Stimulated activated naive B cell treated with anti-CD40 and anti-IgM and Interleukin-4, amounts not matched to agents 10 μg/mL and 1 μg/mL and 100 μg/mL, for 72 hours (primary cell): ENCODE results near the gene CORO2B.

Source experiments
- ATAC-seq, 2 donors: fragments of 150-1000 bp; cut with Tn5 transposase; replicated peaks; 2 replicates each; pipeline ENCODE4 v1.10.0; 2021; ENCODE audit warnings: moderate library complexity in 1 of 2
- DNase-seq: peaks from one replicate; pipeline ENCODE4 v3.0.0; 2021
- H3K27ac Mint-ChIP-seq: one replicate; pipeline ENCODE4 v1.8.0; 2022; ENCODE audit warnings: mild to moderate bottlenecking, mixed read lengths
- H3K27me3 Mint-ChIP-seq, 2 donors: one replicate each; pipeline ENCODE4 v1.8.0; 2022; ENCODE audit warnings: mixed read lengths in 2 of 2
- H3K36me3 Mint-ChIP-seq, 2 donors: one replicate each; pipeline ENCODE4 v1.8.0; 2022; ENCODE audit warnings: mixed read lengths in 2 of 2, mild to moderate bottlenecking in 1 of 2
- H3K4me1 Mint-ChIP-seq, 2 donors: one replicate each; pipeline ENCODE4 v1.8.0; 2022; ENCODE audit warnings: mixed read lengths in 2 of 2, mild to moderate bottlenecking in 1 of 2
- H3K4me3 Mint-ChIP-seq, 2 donors: one replicate each; pipeline ENCODE4 v1.8.0; 2022; ENCODE audit warnings: mild to moderate bottlenecking in 2 of 2, mixed read lengths in 2 of 2, moderate library complexity in 1 of 2
- H3K9me3 Mint-ChIP-seq, 2 donors: one replicate each; pipeline ENCODE4 v1.8.0; 2022; ENCODE audit warnings: mixed read lengths in 2 of 2, mild to moderate bottlenecking in 1 of 2

Gene CORO2B

DNA sequence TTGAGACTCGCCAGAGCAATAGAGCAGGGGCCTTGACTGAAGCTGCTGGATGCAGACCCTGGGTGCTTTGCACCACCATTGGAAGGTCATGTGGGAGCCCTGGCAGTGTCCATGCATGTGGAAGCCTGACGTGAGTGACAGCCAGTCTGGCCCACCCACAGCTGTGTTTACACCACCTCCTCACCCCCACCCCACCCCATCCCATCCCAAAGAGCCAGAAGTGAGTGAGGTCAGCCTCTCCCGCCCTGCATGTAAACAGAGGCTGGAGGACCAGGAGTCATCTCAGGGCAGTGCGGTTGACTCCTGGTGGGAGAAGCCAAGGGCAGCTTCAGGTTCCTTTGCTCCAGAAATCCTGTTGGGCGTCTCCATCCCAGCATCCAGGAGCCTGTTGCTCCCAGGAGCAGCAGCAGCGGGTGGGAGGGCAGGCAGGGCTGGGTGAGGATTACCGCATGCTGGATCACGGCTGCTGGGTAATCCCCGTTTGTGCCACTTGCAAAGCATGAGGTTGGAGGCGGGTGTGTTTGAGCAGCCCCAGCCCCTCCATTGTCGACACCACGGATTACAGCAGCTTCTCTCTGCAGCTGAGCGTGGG, 44.6 kb downstream of the CORO2B start:
- H3K36me3 Mint-ChIP-seq: no peaks in the 10 kb centered on the region
- H3K4me3 Mint-ChIP-seq: no peak overlapping the region
- H3K27me3 Mint-ChIP-seq: peaks cover 0 to 3% of the 10 kb centered on the region in 2 donors
- H3K27ac Mint-ChIP-seq: no peak overlapping the region
- peaks cover 33 to 61% of the 10 kb centered on the region in 2 donors for H3K4me1 Mint-ChIP-seq
- ATAC-seq: no peak
- no peak for DNase-seq
- H3K9me3 Mint-ChIP-seq: no peaks in the 10 kb centered on the region

GRCh38 chr15:68625853-68626252, 47.1 kb downstream of the CORO2B start:
- Mint-ChIP-seq H3K27me3 (peaks cover 0 to 3% of the 10 kb centered on the region in 2 donors), H3K9me3 (no peaks in the 10 kb centered on the region), H3K4me3 (no peak overlapping the region), H3K36me3 (peaks cover 0 to 1% of the 10 kb centered on the region in 2 donors), H3K4me1 (peaks cover 52 to 70% of the 10 kb centered on the region in 2 donors), H3K27ac (no peak overlapping the region)
- DNase-seq (no peak), ATAC-seq (no peak)

GRCh38 chr15:68626283-68626682, 47.5 kb downstream of the CORO2B start:
- DNase-seq (no peak), ATAC-seq (peak; percentile 70)
- Mint-ChIP-seq H3K4me3 (no peak overlapping the region), H3K4me1 (peaks cover 53 to 70% of the 10 kb centered on the region in 2 donors), H3K27ac (peak overlapping the region; percentile 34), H3K27me3 (peaks cover 0 to 3% of the 10 kb centered on the region in 2 donors), H3K9me3 (no peaks in the 10 kb centered on the region), H3K36me3 (peaks cover 0 to 1% of the 10 kb centered on the region in 2 donors)

- no peak for DNase-seq
- H3K4me3 Mint-ChIP-seq: no peak overlapping the region
- H3K27ac Mint-ChIP-seq: no peak overlapping the region
- no peaks in the 10 kb centered on the region for H3K9me3 Mint-ChIP-seq
- ATAC-seq: peak in 1 of 2 donors; percentile 13
- peaks cover 0 to 3% of the 10 kb centered on the region in 2 donors for H3K27me3 Mint-ChIP-seq
- peaks cover 52 to 70% of the 10 kb centered on the region in 2 donors for H3K4me1 Mint-ChIP-seq
- H3K36me3 Mint-ChIP-seq: peaks cover 0 to 1% of the 10 kb centered on the region in 2 donors
Observed at GRCh38 chr15:68626739-68627138, 47.9 kb downstream of the CORO2B start.

DNA sequence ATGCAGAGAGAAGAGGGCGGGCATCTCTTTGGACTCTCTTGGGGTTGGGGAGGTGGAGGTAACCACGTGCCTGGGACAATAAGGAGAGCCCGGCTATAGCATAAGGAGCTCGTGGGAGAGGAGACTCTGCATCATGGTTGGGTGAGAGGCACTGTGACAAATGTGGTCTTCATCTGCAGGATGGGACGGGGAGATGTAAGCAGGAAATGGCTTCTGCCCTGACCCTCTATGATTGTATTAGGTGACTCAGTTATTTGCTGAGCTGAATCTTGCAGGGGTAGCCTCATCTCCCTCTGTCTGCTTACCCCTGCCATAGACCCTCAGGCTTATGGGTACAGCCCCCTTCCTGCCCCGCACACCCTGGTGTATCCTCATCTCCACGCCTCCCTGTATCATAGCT, 48.7 kb downstream of the CORO2B start:
- DNase-seq (no peak), ATAC-seq (no peak)
- Mint-ChIP-seq H3K4me1 (peaks cover 55 to 70% of the 10 kb centered on the region in 2 donors), H3K27me3 (peaks cover 0 to 3% of the 10 kb centered on the region in 2 donors), H3K36me3 (peaks cover 0 to 1% of the 10 kb centered on the region in 2 donors), H3K9me3 (no peaks in the 10 kb centered on the region), H3K4me3 (no peak overlapping the region), H3K27ac (no peak overlapping the region)

DNA sequence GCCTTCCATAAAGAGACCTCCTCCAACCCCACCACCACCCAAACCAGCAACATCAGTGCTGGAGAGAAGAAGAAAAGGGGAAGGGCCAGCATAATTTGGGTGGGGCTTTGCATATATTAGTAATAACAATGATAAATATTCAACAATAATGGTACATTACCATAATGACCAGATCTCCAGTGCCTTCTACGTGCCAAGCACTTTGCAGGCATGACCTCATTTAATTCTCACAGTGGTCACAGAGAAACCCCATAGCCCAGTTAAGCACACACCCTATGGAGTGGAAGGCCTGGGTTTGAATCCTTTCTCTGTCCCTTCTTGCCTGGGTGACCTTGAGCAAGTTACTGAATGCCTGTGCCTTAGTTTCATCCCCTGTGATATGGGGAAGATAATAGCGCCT, 49.2 kb downstream of the CORO2B start:
- Mint-ChIP-seq H3K27me3 (peaks cover 0 to 3% of the 10 kb centered on the region in 2 donors), H3K4me1 (peaks cover 57 to 73% of the 10 kb centered on the region in 2 donors), H3K27ac (no peak overlapping the region), H3K36me3 (peaks cover 0 to 1% of the 10 kb centered on the region in 2 donors), H3K9me3 (no peaks in the 10 kb centered on the region), H3K4me3 (no peak overlapping the region)
- DNase-seq (no peak), ATAC-seq (no peak)

- Mint-ChIP-seq H3K9me3 (no peaks in the 10 kb centered on the region), H3K36me3 (peaks cover 0 to 1% of the 10 kb centered on the region in 2 donors), H3K27me3 (peaks cover 0 to 3% of the 10 kb centered on the region in 2 donors), H3K27ac (peak overlapping the region; percentile 62), H3K4me3 (peak overlapping the region; percentile 54 to 62), H3K4me1 (peaks cover 69 to 88% of the 10 kb centered on the region in 2 donors)
- DNase-seq (no peak), ATAC-seq (no peak)
Observed at GRCh38 chr15:68629519-68630210, 50.9 kb downstream of the CORO2B start.

DNA sequence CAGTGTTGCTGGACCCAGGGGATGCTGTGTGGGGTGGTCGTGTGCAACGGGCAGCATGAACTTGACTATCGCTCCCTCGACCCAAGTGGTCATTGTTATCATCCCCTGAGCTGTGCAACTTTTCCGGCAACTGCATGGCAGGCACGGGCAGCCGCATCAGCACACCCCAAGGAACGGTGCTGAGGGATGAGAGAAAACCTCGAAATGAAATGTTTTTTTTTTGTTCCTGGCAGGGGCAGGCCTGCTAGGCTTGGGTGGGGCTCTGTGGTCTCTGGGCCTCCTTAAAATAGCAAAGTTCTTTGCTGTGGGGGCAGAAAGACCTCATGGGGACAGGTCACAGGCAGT, 51.4 kb downstream of the CORO2B start:
- Mint-ChIP-seq H3K36me3 (peaks cover 0 to 1% of the 10 kb centered on the region in 2 donors), H3K9me3 (no peaks in the 10 kb centered on the region), H3K4me3 (peak overlapping the region; percentile 54 to 62), H3K27ac (peak overlapping the region; percentile 62), H3K27me3 (peaks cover 0 to 3% of the 10 kb centered on the region in 2 donors), H3K4me1 (peaks cover 74 to 93% of the 10 kb centered on the region in 2 donors)
- DNase-seq (no peak), ATAC-seq (no peak)

DNA sequence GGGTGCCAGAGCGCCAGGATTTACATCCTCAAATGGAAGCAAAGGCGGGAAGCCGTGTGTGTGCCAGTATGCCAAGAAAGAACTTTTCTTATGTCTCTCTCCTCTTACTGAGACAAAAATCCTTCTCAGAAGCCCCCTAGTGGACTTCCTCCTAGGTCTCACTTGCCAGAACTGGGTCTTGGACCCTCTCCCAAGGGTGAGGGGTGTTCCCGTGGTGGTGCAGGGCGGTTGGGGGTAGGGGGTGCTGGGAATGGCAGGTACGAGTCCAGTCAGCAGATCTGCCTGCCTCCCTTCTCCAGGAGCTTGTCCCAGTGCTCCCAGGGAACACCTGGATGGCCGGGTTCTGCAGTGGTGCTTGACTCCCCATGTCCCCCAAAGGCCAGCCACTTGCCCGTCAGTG, 52.0 kb downstream of the CORO2B start:
- H3K27me3 Mint-ChIP-seq: peaks cover 0 to 3% of the 10 kb centered on the region in 2 donors
- peak overlapping the region; percentile 47 for H3K27ac Mint-ChIP-seq
- H3K4me1 Mint-ChIP-seq: peaks cover 79 to 98% of the 10 kb centered on the region in 2 donors
- peak overlapping the region in 1 of 2 donors; percentile 43 for H3K4me3 Mint-ChIP-seq
- DNase-seq (no peak), ATAC-seq (no peak)
- H3K9me3 Mint-ChIP-seq: no peaks in the 10 kb centered on the region
- H3K36me3 Mint-ChIP-seq: peaks cover 0 to 1% of the 10 kb centered on the region in 2 donors

DNA sequence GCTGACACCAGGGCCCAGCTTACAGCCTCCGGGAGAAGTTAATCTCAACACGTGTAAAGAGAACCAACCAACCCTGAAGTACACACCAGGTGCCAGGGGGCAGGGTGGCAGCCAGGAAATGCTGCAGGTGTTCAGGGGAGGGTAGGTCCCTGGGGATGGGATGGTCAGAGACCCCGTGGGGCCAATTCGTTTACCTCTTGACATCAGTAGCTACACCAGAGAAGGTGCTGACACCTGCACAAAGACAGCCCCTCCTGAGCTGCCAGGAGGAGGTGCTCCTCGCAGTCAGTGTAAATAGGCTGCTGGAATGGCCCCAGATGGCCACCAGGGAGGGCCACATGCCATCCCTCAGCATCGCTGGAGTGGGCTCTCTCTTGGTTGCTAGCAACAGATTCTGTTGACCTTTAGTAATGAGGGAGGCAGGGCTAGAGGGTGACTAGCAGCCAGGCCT, 52.8 kb downstream of the CORO2B start:
- H3K36me3 Mint-ChIP-seq: peaks cover 0 to 1% of the 10 kb centered on the region in 2 donors

GRCh38 chr15:68632101-68632500, 53.3 kb downstream of the CORO2B start:
- ATAC-seq (no peak), DNase-seq (no peak)
- Mint-ChIP-seq H3K9me3 (no peaks in the 10 kb centered on the region), H3K4me3 (no peak overlapping the region), H3K27me3 (peaks cover 0 to 2% of the 10 kb centered on the region in 2 donors), H3K36me3 (peaks cover 0 to 1% of the 10 kb centered on the region in 2 donors), H3K4me1 (peaks cover 80 to 95% of the 10 kb centered on the region in 2 donors), H3K27ac (peak overlapping the region; percentile 75)

More for the DNA sequence above, 52.8 kb downstream of the CORO2B start:
- H3K9me3 Mint-ChIP-seq: no peaks in the 10 kb centered on the region
- peaks cover 0 to 3% of the 10 kb centered on the region in 2 donors for H3K27me3 Mint-ChIP-seq
- DNase-seq (peak; percentile 39), ATAC-seq (peak; percentile 53 to 65)
- H3K4me1 Mint-ChIP-seq: peaks cover 79 to 98% of the 10 kb centered on the region in 2 donors
- peak overlapping the region; percentile 75 for H3K27ac Mint-ChIP-seq
- H3K4me3 Mint-ChIP-seq: no peak overlapping the region

DNA sequence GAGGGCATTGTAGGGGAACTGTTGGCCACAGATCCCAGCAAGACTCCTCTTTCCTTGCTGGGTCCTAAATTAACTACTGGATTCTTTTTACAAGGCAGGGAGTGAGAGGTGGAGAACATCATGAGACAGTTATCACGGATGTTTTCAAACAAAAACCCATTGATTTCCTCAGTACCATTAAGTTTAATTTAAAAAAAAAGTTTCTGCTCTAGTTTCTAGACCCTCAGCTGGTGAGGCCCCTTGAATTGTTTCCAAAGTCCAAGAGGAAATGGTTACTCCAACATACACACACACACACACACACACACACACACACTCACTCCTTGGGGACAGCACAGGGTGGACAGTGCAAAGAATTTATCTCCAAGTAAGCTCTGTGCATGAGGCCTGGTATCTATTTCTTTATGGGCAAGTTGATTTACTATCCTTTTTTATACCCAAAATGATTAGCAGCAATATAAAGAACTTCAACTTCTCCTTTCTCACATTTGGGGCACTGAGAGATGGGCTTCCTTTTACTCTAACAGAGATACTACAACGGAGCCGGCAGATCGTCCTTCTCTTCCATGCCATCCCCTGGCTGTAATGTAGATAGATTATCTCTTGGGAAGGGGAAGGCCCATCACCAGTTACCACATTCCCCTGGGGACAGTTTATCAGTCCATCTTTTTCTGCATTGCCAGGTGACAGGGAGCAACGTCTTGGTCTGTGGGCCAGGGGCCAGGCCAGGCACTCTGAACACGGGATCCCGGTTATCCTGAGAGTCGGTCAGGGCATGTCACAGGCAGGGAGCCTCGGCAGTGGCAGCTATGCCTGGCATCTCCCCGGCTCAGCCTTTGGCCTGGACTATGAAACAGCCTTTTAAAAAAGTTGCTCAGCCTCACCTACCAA, 54.7 kb downstream of the CORO2B start:
- H3K27me3 Mint-ChIP-seq: no peaks in the 10 kb centered on the region
- peaks cover 0 to 1% of the 10 kb centered on the region in 2 donors for H3K36me3 Mint-ChIP-seq
- H3K4me1 Mint-ChIP-seq: peaks cover 81 to 93% of the 10 kb centered on the region in 2 donors
- H3K9me3 Mint-ChIP-seq: no peaks in the 10 kb centered on the region
- peak overlapping the region; percentile 47 for H3K27ac Mint-ChIP-seq
- no peak for ATAC-seq
- H3K4me3 Mint-ChIP-seq: peak overlapping the region in 1 of 2 donors; percentile 21
- DNase-seq: no peak

- no peak overlapping the region for H3K27ac Mint-ChIP-seq
- H3K9me3 Mint-ChIP-seq: no peaks in the 10 kb centered on the region
- ATAC-seq: peak in 1 of 2 donors; percentile 16
- DNase-seq: no peak
- H3K4me3 Mint-ChIP-seq: no peak overlapping the region
- no peaks in the 10 kb centered on the region for H3K27me3 Mint-ChIP-seq
- no peaks in the 10 kb centered on the region for H3K36me3 Mint-ChIP-seq
- H3K4me1 Mint-ChIP-seq: peaks cover 81 to 93% of the 10 kb centered on the region in 2 donors
Observed at GRCh38 chr15:68634122-68634482, 55.3 kb downstream of the CORO2B start.

DNA sequence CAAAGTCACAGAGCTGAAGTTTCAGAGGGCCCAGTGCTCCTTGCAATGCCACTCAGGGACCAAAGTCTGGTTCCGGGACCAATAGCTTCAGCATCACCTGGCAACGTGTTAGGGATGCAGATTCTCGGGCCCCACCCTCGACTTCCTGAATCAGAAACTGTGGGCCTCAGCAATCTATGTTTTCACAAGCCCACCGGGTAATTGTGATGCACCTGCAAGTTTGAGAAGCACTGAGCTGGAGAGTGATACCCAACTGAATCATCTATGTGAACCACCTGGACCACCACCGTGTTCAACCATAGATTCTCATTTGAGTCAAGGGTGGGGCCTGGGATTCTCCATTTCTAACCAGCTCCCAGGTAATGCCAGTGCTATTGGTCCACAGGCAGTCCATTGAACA, 55.7 kb downstream of the CORO2B start:
- no peak for DNase-seq
- Mint-ChIP-seq H3K36me3 (no peaks in the 10 kb centered on the region), H3K9me3 (no peaks in the 10 kb centered on the region), H3K4me1 (peaks cover 79 to 93% of the 10 kb centered on the region in 2 donors), H3K27ac (no peak overlapping the region), H3K4me3 (no peak overlapping the region), H3K27me3 (no peaks in the 10 kb centered on the region)
- ATAC-seq: peak; percentile 29 to 31
